ENCODE measurements around the gene CCL7. TPM values are rescaled to one million over a fixed set of nuclear protein-coding genes. Genes with fewer than 3 reads are reported as not detected.
A peak's percentile ranks its signal among the peaks of the same experiment; 100 is the strongest.

The CCL7 gene
- total and polyA plus RNA-seq, 8 donors: 0.96 to 3.7 TPM; not detected in 6

DNA sequence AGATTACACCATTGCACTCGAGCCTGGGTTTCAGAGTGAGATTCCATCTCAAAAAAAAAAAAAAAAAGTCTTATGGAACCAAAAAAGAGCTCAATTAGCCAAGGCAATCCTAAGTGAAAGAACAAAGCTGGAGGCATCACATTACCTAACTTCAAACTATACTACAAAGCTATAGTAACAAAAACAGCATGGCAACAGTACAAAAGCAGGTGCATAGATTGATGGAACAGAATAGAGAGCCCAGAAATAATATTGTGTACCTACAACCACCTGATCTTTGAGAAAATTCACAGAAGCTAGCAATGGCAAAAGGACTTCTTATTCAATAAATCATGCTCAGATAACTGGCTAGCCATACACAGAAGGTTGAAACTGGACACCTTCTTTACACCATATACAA, 39.7 kb upstream of the CCL7 start:
- ATAC-seq (no peak), DNase-seq (no peak)
- H3K4me3 ChIP-seq: no peak overlapping the region
- no peak for TF ChIP-seq CTCF (IDR thresholded peaks at IDR 0.05)
- H3K27ac ChIP-seq: no peak overlapping the region
- no peaks in the 10 kb centered on the region for H3K27me3 ChIP-seq
- intact Hi-C loops (cut with DNase I): no loop called here
- peaks cover 5 to 23% of the 10 kb centered on the region in 2 donors for H3K4me1 ChIP-seq
- no peaks in the 10 kb centered on the region for H3K36me3 ChIP-seq
- H3K9me3 ChIP-seq: peaks cover 0 to 3% of the 10 kb centered on the region in 2 donors

- H3K4me1 ChIP-seq: peaks cover 15 to 55% of the 10 kb centered on the region in 2 donors
- no peak for ATAC-seq
- H3K4me3 ChIP-seq: no peak overlapping the region
- intact Hi-C loops (cut with DNase I): no loop called here
- TF ChIP-seq CTCF (IDR thresholded peaks at IDR 0.05): no peak
- no peaks in the 10 kb centered on the region for H3K9me3 ChIP-seq
- H3K27me3 ChIP-seq: no peaks in the 10 kb centered on the region
- no peak for DNase-seq
- no peaks in the 10 kb centered on the region for H3K36me3 ChIP-seq
- peak overlapping the region in 1 of 2 donors; percentile 77 for H3K27ac ChIP-seq
These were observed 35.4 kb upstream of the CCL7 start for GRCh38 chr17:34234616-34235015.

DNA sequence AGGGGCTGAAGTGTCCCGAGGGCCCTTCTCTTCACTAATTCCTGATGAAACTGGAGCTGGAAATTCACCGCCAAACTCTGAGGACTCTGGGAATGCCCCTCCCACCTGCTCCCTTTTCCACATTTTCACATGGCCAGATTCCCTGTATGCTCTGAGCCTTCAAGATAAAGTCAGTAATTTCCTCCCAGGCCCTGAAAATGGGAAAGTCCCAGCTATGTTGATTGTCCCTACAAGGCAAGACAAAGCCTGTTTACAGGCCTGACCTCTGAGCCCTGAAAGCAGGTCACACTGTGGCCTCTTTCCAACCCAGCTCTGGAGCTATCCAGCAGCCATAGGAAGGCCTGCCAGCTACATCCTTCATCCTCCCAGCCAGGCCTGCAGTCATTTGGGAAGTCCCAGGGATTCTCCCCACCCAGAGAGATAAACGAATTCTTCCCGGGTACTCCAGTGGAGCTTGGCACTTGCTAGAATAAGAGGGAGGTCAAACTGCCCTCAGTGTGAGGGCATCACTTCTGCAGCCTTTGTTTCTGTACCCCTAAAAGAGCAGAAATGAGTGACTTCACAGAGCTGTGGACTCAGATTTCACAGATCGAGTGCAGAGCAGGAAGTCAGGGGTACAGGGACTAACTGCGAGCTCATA, 34.5 kb upstream of the CCL7 start:
- DNase-seq (peak in 1 of 4 donors; percentile 74), ATAC-seq (peak; percentile 76)
- H3K9me3 ChIP-seq: no peaks in the 10 kb centered on the region
- no peaks in the 10 kb centered on the region for H3K27me3 ChIP-seq
- no peaks in the 10 kb centered on the region for H3K36me3 ChIP-seq
- H3K27ac ChIP-seq: peak overlapping the region in 1 of 2 donors; percentile 77
- no peak for TF ChIP-seq CTCF (IDR thresholded peaks at IDR 0.05)
- H3K4me1 ChIP-seq: peaks cover 15 to 61% of the 10 kb centered on the region in 2 donors
- intact Hi-C loops (cut with DNase I): no loop called here
- no peak overlapping the region for H3K4me3 ChIP-seq

DNA sequence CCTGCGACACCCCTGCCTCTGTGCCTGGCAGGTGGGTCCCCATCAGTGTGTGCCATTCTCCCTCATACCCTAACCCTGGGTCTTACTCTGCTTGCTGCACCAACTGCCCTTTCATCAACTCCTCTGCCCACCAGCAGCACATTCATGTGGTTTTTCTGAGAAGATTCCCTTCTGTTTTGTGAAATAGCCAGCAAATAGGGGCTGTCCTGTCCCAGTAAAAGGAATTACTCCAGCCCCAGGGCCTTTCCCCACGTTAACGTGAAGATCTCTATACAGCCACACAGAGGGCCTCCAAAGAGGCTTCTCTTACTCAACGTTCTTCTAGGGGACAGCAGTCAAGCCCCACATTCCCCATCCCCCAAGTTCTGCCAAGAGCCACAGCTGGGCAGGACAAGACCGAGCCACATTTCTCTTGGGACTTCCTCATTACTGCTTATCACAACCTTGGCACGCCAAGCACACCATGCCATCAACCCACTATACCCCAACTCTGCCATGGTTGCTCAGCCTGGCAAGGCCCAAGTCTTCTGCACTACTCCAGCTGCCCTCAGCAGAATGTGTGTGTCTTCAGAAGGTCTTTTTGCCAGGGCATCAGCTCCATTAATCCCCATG, 33.6 kb upstream of the CCL7 start:
- no peaks in the 10 kb centered on the region for H3K27me3 ChIP-seq
- no peak overlapping the region for H3K4me3 ChIP-seq
- TF ChIP-seq CTCF (IDR thresholded peaks at IDR 0.05): no peak
- no peaks in the 10 kb centered on the region for H3K9me3 ChIP-seq
- no peak for ATAC-seq
- no peaks in the 10 kb centered on the region for H3K36me3 ChIP-seq
- peaks cover 19 to 70% of the 10 kb centered on the region in 2 donors for H3K4me1 ChIP-seq
- peak overlapping the region in 1 of 2 donors; percentile 77 for H3K27ac ChIP-seq
- no peak for DNase-seq
- intact Hi-C loops (cut with DNase I): no loop called here

GRCh38 chr17:34237458-34237857, 32.6 kb upstream of the CCL7 start:
- Histone ChIP-seq H3K27ac (peak overlapping the region in 1 of 2 donors; percentile 0), H3K4me3 (no peak overlapping the region), H3K4me1 (peaks cover 21 to 81% of the 10 kb centered on the region in 2 donors), H3K36me3 (no peaks in the 10 kb centered on the region), H3K9me3 (no peaks in the 10 kb centered on the region), H3K27me3 (no peaks in the 10 kb centered on the region)
- ATAC-seq (no peak), DNase-seq (no peak)
- intact Hi-C loops (cut with DNase I): no loop called here
- no peak for TF ChIP-seq CTCF (IDR thresholded peaks at IDR 0.05)
